ENCODE results near the gene IGSF9B. TPM values are rescaled to one million over a fixed set of nuclear protein-coding genes. Genes with fewer than 3 reads are reported as not detected.

IGSF9B gene
- total RNA-seq, 1 experiment from 2014 or later, result 10.1 TPM

GRCh38 chr11:133898770-133899115 is 58.0 kb downstream of the IGSF9B start:
- DNase-seq (ENCODE audit: low spot score), result no peak
- BruUV-seq (replicated peaks), result no TSS peak

GRCh38 chr11:133898031-133898769 is 58.6 kb downstream of the IGSF9B start:
- ChIA-PET CTCF (interaction anchor here (0.6 kb wide), 1 partner anchor 18 kb away, joined by 4 read pairs; no protein-coding TSS in a partner anchor), POLR2A (ENCODE audit: low non-redundant PET) (no interaction called here)
- DNase-seq (ENCODE audit: low spot score), result no peak
- no peak for TF ChIP-seq EZH2 (IDR thresholded peaks at IDR 0.05; ENCODE audit: borderline replicate concordance, low read depth, low read length, poor library complexity, severe bottlenecking)
- no peak for TF ChIP-seq CTCF (conservative IDR thresholded peaks at IDR 0.05; ENCODE audit: low read depth, low read length)
- Histone ChIP-seq H3K4me1 (ENCODE audit: insufficient read depth, low read length, poor library complexity, severe bottlenecking) (no peaks in the 10 kb centered on the region), H3K27me3 (replicated peaks; ENCODE audit: insufficient read depth, low read depth, low read length, poor library complexity) (no peaks in the 10 kb centered on the region), H3K4me3 (ENCODE audit: low read depth, low read length, poor library complexity, severe bottlenecking) (no peak overlapping the region), H3K27ac (ENCODE audit: low read depth, low read length, poor library complexity, severe bottlenecking) (no peak overlapping the region), H3K36me3 (ENCODE audit: insufficient read depth, low read length, poor library complexity, severe bottlenecking) (no peaks in the 10 kb centered on the region), H3K9me3 (ENCODE audit: low read depth, low read length, poor library complexity, severe bottlenecking) (no peaks in the 10 kb centered on the region)
- BruUV-seq (replicated peaks), result no TSS peak
- intact Hi-C loops (cut with micrococcal nuclease; ENCODE audit: unreplicated experiment), result no loop called here

More at GRCh38 chr11:133898770-133899115, 58.0 kb downstream of the IGSF9B start:
- intact Hi-C loops (cut with micrococcal nuclease; ENCODE audit: unreplicated experiment), result no loop called here
- no peak overlapping the region for H3K4me3 ChIP-seq (ENCODE audit: low read depth, low read length, poor library complexity, severe bottlenecking)
- TF ChIP-seq EZH2 (IDR thresholded peaks at IDR 0.05; ENCODE audit: borderline replicate concordance, low read depth, low read length, poor library complexity, severe bottlenecking) (no peak), CTCF (conservative IDR thresholded peaks at IDR 0.05; ENCODE audit: low read depth, low read length) (no peak)
- H3K27me3 ChIP-seq (replicated peaks; ENCODE audit: insufficient read depth, low read depth, low read length, poor library complexity), result no peaks in the 10 kb centered on the region
- H3K4me1 ChIP-seq (ENCODE audit: insufficient read depth, low read length, poor library complexity, severe bottlenecking), result no peaks in the 10 kb centered on the region
- ChIA-PET CTCF (interaction anchor here (0.6 kb wide), 1 partner anchor 18 kb away, joined by 4 read pairs; no protein-coding TSS in a partner anchor), POLR2A (ENCODE audit: low non-redundant PET) (no interaction called here)
- H3K9me3 ChIP-seq (ENCODE audit: low read depth, low read length, poor library complexity, severe bottlenecking), result no peaks in the 10 kb centered on the region
- no peak overlapping the region for H3K27ac ChIP-seq (ENCODE audit: low read depth, low read length, poor library complexity, severe bottlenecking)
- no peaks in the 10 kb centered on the region for H3K36me3 ChIP-seq (ENCODE audit: insufficient read depth, low read length, poor library complexity, severe bottlenecking)

- intact Hi-C loops (cut with micrococcal nuclease; ENCODE audit: unreplicated experiment), result no loop called here
- DNase-seq (ENCODE audit: low spot score), result no peak
- BruUV-seq (replicated peaks), result no TSS peak
- Histone ChIP-seq H3K4me3 (ENCODE audit: low read depth, low read length, poor library complexity, severe bottlenecking) (no peak overlapping the region), H3K9me3 (ENCODE audit: low read depth, low read length, poor library complexity, severe bottlenecking) (no peaks in the 10 kb centered on the region), H3K36me3 (ENCODE audit: insufficient read depth, low read length, poor library complexity, severe bottlenecking) (no peaks in the 10 kb centered on the region), H3K27ac (ENCODE audit: low read depth, low read length, poor library complexity, severe bottlenecking) (no peak overlapping the region), H3K4me1 (ENCODE audit: insufficient read depth, low read length, poor library complexity, severe bottlenecking) (no peaks in the 10 kb centered on the region), H3K27me3 (replicated peaks; ENCODE audit: insufficient read depth, low read depth, low read length, poor library complexity) (no peaks in the 10 kb centered on the region)
- TF ChIP-seq EZH2 (IDR thresholded peaks at IDR 0.05; ENCODE audit: borderline replicate concordance, low read depth, low read length, poor library complexity, severe bottlenecking) (no peak), CTCF (conservative IDR thresholded peaks at IDR 0.05; ENCODE audit: low read depth, low read length) (no peak)
- POLR2A ChIA-PET (ENCODE audit: low non-redundant PET), result no interaction called here
- CTCF ChIA-PET, result no interaction called here
These were observed 59.5 kb downstream of the IGSF9B start for GRCh38 chr11:133897331-133897650.
